ENCODE measurements around the gene KIAA0040. TPM values are rescaled to one million over a fixed set of nuclear protein-coding genes. Genes with fewer than 3 reads are reported as not detected.

The KIAA0040 gene
- total and polyA plus RNA-seq, 10 of the 15 experiments (the other 5 are each of a cell fraction or from before 2014, with no cell fraction given): 7.6 to 47.7 (median 23.5) TPM

GRCh38 chr1:175176246-175176645, 16.3 kb downstream of the KIAA0040 start:
- POLR2A ChIA-PET: interaction anchor here (0.6 to 1.2 kb wide), 3 partner anchors 13 to 802 kb away, joined by 3 to 4 read pairs (median 3); no protein-coding TSS in a partner anchor
- Histone ChIP-seq H3K4me1 (ENCODE audit: control insufficient read depth, insufficient read depth, low read length) (peaks cover 19% of the 10 kb centered on the region), H3K27ac (ENCODE audit: control insufficient read depth, insufficient read depth) (no peak overlapping the region), H4K20me1 (ENCODE audit: control insufficient read depth, insufficient read depth) (no peaks in the 10 kb centered on the region), H3K4me2 (ENCODE audit: control insufficient read depth, insufficient read depth) (no peak overlapping the region), H2AFZ (ENCODE audit: control insufficient read depth, low read depth, low read length) (no peak overlapping the region), H3K36me3 (ENCODE audit: control insufficient read depth in 2 of 2, insufficient read depth in 2 of 2, low read length in 1 of 2) (peaks cover 1 to 16% of the 10 kb centered on the region in 2 experiments), H3K79me2 (ENCODE audit: control insufficient read depth, insufficient read depth, low read length) (no peaks in the 10 kb centered on the region; the same call in 1 of the 2 replicates), H3K9me3 (replicated peaks; ENCODE audit: control insufficient read depth, insufficient read depth, low read length) (no peaks in the 10 kb centered on the region; the same call in 2 of the 3 replicates), H3K4me3 (no peak overlapping the region), H3K9ac (ENCODE audit: control insufficient read depth, insufficient read depth, low read length) (no peak overlapping the region), H3K27me3 (replicated peaks in 1 of 2; ENCODE audit: control insufficient read depth in 2 of 2, insufficient read depth in 2 of 2, low read length in 1 of 2) (no peaks in the 10 kb centered on the region)
- TF ChIP-seq ESRRA (IDR thresholded peaks at IDR 0.05; ENCODE audit: low read length) (no peak), ATF7 (IDR thresholded peaks at IDR 0.05; ENCODE audit: low read depth) (no peak), NFXL1 (IDR thresholded peaks at IDR 0.05; ENCODE audit: borderline replicate concordance) (no peak), LARP7 (IDR thresholded peaks at IDR 0.05) (no peak), PML (IDR thresholded peaks at IDR 0.05; ENCODE audit: low read length) (no peak), POLR2AphosphoS5 (IDR thresholded peaks at IDR 0.05; ENCODE audit: low read length) (no peak), ZBTB40 (IDR thresholded peaks at IDR 0.05; ENCODE audit: borderline replicate concordance) (no peak), SKIL (IDR thresholded peaks at IDR 0.05; ENCODE audit: low read depth, poor library complexity, severe bottlenecking) (no peak), RFX5 (IDR thresholded peaks at IDR 0.05; ENCODE audit: low read depth, low read length) (no peak), CREM (IDR thresholded peaks at IDR 0.05; ENCODE audit: low read depth) (no peak), CHD1 (IDR thresholded peaks at IDR 0.05; ENCODE audit: low read depth, low read length) (no peak), RAD51 (IDR thresholded peaks at IDR 0.05) (no peak), YY1 (IDR thresholded peaks at IDR 0.05; ENCODE audit: low read depth, low read length) (no peak), ASH2L (IDR thresholded peaks at IDR 0.05; ENCODE audit: borderline replicate concordance, low read depth) (no peak), SP1 (IDR thresholded peaks at IDR 0.05; ENCODE audit: low read depth, low read length) (no peak), E4F1 (IDR thresholded peaks at IDR 0.05; ENCODE audit: borderline replicate concordance, partially characterized antibody) (no peak), CREB1 (IDR thresholded peaks at IDR 0.05; ENCODE audit: low read depth) (no peak)
- BruUV-seq (replicated peaks): no TSS peak
- SMC1A ChIA-PET (ENCODE audit: uncharacterized antibody, unreplicated experiment): interaction anchor here (1.0 to 1.7 kb wide), 3 partner anchors 13 to 33 kb away, joined by 3 to 5 read pairs (median 5); no protein-coding TSS in a partner anchor
- FAIRE-seq (no peak), DNase-seq (ENCODE audit: low read depth, low spot score) (no peak), ATAC-seq (no peak)
- RAD21 ChIA-PET (ENCODE audit: unreplicated experiment): interaction anchor here (0.6 kb wide), 1 partner anchor 20 kb away, joined by 3 read pairs; no protein-coding TSS in a partner anchor
- intact Hi-C loops (cut with micrococcal nuclease; ENCODE audit: unreplicated experiment) (no loop called here), in situ Hi-C loops (cut with MboI) (no loop called here)
- CTCF ChIA-PET: no interaction called here
- 86% methylated on average over 1 of the region's 1 CpG for WGBS (ENCODE audit: insufficient coverage, insufficient replicate concordance, low lambda C conversion rate, missing lambda C conversion rate)
